Activated CD4-positive, alpha-beta T cell treated with anti-CD3 and anti-CD28 coated beads for 1 hour (primary cell): ENCODE results near the gene COG1.
A peak's percentile ranks its signal among the peaks of the same experiment; 100 is the strongest.

ENCODE experiments used
- DNase-seq: peaks from one replicate; pipeline ENCODE4 v3.0.0-alpha.2; 2020

Gene COG1

DNA sequence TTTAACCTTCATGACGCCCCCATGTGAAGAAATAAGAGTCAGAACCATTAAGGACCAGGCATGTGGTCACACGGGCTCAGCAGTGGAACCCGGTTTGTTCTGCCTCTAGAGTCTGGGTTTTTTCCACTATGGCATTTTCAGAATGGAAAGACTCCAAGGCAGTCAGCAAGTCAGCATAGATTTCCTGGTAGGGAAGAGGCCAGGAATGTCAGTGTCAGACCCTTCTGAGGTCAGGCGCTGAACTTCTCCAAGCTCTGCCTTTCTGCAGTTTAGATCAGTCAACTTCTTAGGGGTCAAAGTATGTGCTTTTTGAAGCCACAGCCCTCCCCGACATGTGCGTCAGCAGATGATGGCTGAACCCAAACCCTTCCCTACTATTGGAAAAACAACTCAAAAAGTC, 24.2 kb upstream of the COG1 start:
- no peak for DNase-seq

DNA sequence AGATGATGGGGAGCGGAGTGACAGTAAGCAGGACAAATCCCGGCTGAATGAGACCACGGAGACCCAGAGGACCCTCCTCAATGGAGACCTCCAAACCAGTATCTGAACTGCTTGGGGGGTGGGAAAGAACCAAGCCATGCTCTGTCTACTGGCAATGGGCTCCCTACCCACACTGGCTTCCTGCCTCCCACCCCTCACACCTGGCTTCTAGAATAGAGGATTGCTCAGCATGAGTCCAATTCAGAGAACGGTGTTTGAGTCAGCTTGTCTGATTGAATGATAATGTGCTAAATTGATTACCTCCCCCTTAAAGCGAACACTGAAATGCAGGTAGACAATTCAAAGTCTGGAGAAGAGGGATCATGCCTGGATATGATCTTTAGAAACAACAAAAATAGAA, 22.5 kb upstream of the COG1 start:
- DNase-seq, result no peak

DNA sequence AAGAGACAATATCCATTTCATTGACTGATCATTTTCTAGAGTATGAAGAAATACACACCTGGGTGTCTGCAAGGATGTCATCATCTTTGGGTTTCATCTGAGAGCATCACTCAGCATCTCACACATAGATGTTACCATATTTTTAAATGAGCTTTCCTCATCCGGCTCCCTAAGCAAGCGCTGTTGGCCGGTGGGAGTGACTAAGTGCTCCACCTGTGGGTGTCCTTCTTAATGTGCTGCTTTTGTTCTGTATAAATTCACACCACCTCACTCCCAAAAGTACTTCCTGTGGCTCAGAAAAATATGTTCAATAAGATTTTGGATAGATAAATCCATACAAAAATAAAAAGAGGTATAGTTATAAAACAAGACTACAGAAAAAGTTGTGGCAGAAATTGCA, 20.6 kb upstream of the COG1 start:
- DNase-seq, result no peak

DNA sequence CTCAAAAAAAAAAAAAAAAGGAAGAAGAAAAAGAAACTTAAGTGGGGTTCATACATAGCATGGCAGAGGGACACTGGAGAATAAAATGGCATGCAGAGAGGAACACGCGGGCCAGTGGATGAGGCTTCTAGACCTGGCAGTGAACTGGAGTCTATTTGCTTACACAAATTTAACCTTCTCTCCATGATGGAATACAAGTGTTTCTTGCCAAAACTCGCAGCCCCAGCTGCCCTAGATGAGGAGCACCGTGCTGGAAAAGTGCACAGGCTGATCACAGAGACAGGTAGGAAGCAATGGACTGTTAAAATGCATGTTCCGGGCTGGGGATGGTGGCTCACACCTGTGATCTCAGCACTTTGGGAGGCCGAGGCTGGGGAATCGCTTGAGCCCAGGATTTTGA, 18.7 kb upstream of the COG1 start:
- no peak for DNase-seq

DNA sequence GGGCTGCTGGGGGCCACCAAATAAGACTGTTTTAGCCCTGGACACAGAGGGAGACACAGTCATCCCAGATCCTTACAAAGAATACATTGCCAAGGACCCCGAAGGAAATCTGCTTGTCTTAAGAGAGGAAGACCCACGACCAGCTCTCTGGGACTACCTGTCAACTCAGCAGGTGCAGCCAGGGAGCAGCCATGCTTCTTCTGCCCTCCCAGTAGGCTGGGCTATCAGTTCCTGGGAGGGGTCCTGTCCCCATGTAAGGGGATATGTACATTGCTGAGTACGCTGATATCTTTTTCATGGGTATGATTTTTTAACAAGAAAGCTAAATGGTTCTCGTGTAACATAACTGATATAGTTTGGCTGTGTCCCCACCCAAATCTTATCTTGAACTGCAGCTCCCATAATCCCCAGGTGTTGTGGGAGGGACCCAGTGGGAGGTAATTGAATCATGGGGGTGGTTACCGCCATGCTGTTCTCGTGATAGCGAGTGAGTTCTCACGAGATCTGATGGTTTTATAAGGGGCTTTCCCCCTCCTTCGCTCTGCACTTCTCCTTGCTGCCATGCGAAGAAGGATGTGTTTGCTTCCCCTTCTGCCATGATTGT, 16.8 kb upstream of the COG1 start:
- no peak for DNase-seq

DNA sequence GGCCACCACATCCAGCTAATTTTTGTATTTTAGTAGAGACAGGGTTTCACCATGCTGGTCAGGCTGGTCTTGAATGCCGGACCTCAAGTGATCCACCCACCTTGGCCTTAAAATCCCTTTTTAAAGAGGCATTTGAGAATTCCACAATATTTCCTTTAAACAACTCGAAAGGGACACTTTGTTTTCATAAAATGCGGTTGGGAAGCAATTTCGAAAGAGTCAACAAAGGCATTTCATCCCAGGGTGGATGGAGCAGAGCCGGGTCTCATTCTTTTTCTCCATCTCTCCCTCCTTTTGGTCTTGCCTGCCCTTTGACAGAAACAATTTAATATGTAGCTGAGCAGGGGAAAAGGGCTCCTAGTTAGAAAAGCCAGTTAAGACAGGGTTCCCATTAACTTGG, 13.5 kb upstream of the COG1 start:
- DNase-seq, result no peak

DNA sequence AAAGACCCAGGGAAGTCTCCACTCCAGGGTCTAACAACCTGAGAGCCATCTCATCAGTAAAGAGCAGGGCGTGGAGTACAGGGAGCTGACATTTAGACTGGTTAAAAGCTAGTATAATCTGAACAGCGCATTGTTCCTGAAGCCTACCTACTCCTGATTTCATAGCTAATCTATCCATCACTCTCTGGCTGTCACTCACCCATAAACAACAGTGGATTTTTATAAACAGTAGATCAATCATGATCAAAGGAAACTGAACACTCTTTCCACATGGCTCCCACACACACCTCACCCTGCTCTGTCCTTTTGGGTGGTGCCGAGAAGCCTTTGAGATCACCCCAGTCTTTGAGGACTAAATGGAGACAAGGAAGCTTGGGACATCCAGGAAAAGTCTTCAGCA, 13.0 kb upstream of the COG1 start:
- no peak for DNase-seq

DNA sequence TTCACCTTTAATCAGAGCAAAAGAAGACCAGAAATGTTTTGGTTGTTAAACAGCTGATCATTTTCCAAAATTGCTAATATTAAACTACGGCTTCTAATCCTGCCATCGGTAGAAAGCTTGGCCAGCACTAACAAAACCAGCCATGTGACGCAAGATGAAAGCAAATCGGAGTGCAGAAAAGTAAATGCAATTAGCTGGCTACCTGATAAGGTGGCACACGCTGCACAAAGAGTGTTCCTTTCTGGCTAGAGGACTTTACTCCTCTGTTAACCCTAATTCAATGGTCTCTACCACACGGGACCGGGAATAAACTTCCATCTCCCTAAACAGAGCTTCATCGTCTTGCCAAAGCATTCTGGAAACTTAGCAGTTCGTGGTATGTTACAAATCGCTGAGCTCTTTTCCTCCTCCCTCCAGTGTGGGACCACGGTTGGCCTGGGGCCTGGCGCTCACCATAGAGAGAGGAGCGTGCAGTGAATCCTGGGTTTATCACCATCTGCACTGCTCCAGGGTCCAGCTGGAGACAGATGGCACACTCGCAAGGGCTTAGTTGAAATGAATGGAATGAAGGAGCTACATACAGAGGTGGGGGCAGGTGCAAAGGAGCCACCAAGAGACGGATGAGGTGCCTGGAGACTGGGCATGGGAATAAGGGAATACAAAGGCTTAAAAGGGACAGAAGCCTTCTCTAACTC, 10.1 kb upstream of the COG1 start:
- no peak for DNase-seq

DNA sequence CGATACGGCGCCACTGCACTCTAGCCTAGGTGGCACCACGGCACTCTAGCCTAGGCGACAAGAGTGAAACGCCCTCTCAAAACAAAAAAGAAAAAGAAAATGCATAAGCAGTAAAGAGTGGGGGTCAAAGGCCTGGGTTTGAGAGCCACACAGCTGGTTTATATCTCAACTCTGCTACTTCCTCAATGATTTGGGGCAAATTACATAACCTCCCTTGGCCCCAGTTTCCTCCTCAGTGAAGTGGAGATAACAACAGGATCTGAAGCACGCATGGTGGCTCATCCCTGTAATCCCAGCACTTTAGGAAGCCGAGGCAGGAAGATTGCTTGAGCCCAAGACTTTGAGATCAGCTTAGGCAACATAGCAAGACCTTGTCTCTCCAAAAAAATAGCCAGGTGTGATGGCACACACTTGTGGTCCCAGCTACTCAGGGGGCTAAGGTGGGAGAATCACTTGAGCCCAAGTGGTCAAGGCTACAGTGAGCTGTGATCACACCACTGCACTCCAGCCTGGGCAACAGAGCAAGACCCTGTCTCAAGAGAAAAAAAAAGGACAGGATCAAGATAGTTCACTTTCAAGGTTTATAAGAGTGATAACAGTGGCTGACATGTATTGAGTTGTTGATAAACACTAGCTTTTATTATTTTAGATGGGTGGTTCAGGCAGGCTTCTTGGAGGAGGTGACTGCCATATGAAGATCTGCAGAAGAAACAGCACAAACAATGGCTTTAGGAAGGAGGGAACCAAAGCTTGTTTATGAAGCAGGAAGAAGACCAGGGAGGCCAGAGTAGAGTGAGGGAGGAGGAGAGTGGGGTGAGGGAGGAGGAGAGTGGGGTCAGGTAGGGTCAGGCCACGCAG, 8.5 kb upstream of the COG1 start:
- no peak for DNase-seq

DNA sequence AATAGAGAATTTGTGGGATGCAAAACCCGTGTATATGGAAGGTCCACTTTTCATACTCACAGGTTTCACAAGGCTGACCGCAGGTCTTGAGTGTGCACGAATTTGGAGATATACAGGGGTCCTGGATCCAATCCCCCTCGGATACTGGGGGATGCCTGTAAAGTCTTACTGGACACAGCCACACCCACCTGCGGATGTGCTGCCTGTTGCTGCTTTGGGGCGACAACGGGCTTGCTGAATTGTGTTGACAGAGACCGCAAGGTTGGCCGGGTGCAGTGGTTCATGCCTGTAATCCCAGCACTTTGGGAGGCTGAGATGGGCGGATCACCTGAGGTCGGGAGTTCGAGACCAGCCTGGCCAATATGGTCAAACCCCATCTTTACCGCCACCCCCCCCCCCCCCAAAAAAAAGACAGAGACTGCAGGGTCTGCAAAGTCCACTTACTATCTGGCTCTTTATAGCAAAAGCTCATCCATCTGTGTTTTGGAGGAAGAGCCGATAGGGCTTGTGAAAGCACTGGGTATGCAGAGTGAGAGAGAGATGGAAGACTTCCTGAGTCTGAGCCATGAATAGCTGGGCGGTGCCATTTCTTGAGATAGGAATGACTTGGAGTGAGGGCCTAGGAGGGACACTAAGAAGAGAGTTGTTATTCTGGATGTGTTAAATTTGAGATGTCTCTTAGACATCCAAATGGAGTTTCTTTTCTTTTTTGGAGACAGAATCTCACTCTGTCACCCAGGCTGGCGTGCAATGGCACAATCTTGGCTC, 6.4 kb upstream of the COG1 start:
- DNase-seq, result no peak

DNA sequence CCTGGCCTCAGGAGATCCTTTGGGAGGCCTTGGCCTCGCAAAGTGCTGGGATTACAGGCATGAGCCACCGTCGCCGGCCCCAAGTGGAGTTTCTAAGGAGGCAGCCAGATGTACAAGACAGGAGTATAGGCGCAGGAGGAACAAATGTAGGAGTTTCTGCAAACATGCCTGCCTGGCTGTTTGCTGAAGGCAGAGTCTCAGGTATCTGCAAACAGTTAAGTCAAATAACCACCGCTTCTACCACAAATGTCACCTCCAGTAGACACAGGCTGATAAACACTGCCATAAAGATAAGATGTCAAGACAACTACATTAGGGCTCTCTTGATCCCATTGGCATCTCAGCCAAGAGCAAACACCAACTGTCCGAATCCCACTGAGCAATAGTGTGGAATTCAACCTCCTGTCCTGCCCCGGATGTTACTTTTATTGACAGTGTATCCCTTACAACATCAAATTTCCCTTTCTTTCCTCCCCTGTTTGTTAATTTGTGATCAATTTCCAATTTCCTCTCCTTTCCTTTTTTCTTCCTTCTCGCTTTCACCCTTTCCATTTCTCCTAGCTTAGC, 5.6 kb upstream of the COG1 start:
- no peak for DNase-seq

DNA sequence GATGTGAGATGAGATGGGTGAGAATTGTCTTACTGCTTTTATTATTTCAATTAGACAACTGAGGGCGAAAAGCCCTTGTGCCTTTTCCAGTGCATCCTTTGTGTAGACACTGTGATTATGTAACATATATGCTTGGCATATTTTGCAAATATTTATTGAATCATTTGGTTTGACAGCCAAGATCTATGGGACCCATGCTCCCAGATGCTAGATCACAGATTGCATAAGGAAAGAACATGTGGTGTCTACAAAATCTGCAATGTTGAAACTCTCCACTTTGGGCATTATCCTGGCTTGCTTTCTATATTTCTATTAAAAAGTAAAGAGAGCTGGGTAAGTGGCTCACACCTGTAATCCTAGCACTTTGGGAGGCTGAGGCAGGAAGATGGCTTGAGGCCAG, 4.8 kb upstream of the COG1 start:
- no peak for DNase-seq

DNA sequence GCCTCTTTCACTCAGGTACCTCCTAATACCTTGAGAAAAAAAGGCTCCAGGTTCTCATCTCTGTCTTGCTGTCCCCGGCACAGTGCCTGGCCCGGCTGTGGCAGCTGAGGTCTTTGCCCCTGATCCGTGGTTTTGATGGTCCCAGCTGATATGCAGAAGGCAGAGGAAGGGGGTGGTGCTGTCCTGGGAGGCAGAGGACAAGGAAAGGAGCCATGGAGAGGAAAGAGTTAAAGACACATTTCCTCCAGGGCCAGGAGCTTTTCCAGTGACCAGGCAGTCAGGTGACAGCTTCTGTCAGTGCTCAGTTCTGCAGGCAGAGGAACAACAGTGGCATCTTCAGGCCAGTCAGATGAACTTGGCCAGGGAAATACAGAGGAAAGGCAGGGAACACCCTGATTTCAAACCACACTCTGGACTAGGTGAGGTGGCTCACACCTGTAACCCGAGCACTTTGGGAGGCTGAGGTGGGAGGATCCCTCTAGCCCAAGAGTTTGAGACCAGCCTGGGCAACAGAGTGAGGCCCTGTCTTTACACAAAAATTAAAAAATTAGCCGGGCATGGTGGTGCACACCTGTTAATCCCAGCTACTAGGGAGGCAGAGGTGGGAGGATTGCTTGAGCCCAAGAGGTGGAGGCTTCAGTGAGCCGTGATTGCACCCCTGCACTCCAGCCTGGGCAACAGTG, 3.3 kb upstream of the COG1 start:
- DNase-seq, result no peak

DNA sequence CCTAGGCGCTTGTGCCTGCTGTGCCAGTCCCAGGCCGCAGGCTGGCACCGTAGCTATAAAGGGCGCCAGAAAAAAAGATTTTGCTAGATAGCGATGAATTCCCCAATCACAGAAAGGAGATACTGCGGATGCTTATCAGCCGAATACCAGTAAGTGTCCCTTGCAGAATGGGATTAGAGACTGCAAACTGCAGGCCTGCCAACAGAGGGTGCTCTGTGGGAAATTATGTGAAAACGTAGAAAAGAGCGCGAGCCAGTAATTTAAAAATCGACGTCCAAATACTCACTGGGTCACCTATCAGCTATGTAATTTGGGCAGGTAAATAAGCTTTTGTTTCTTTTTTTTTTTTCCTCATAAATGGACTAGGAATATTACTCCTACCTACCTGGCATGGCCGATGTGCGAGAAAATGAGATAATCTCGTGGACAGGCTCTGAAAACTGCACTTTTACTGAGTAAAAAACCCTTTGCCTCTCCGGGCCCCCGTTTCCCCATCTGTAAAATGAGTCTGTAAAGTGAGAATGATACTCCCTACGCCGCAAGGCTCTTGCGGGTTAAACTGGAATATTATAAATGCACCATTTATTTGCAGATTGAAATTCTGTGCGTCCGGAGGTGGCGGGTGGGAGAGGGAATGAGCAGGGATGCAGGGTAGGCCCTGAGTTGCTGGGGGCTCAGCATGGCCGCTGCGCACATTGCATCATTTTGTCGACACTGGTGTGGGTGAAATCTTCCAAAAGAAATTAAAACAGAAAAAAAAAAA, 1.2 kb upstream of the COG1 start:
- DNase-seq, result peak; percentile 42

DNA sequence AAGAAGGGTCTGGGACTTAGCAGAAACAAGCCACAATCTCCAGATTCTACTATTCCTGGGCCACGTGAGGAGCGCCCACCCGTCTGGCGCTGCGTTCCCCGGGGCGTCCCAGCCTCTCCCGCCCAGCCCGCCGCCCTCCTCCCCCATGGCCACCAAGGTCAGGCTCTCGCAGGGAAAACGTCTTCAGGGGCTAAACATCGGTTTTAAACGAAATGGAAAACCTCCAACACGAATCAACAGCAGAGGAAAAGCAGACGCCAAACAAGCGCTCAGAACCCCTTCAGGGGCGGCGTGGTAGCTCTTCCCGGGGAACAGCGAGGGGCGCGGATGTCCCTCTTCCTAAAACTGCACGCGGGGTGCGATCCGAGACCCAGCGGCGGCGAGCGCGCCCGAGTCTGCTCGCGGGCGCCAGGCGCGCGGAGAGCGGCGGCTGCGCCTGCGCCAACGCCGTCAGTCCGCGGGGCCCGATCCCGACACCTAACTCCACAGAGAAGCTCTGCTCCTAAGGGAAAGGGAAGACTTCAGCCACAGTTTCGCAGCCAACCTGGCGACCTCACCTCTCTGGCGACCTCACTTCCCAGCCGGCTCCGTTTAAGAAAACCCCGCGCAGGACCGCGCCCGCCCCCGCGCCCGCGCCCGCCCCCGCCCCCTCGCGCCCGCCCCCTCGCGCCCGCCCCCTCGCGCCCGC, 505 bp upstream of the COG1 start:
- DNase-seq, result no peak

DNA sequence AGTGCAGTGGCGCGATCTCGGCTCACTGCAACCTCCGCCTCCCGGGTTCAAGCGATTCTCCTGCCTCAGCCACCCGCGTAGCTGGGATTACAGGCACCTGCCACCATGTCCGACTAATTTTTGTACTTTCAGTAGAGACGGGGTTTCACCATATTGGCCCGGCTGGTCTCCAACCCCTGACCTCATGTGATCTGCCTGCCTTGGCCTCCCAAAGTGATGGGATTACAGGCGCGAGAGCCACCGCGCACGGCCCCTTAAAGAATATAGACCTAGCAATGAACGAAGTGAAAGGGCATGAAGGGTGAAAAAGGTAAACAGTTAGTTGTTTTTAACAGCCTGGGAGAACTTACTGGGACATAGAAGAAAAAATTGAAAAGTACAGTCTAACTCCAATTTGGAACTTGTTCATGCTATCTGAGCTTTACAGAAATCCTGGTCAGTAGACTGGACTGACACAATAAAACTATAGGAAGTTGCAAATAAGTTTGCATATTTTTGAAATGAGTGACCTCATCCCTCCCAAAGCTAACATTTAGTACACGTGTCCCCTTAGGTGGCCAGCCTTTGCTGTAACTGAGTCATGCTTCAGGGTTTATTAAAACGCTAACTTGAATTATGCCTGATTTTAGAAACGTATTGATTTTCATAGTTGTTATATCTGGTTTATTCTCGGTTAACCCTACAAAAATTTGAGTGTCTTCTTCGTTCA, 1.8 kb downstream of the COG1 start:
- no peak for DNase-seq

DNA sequence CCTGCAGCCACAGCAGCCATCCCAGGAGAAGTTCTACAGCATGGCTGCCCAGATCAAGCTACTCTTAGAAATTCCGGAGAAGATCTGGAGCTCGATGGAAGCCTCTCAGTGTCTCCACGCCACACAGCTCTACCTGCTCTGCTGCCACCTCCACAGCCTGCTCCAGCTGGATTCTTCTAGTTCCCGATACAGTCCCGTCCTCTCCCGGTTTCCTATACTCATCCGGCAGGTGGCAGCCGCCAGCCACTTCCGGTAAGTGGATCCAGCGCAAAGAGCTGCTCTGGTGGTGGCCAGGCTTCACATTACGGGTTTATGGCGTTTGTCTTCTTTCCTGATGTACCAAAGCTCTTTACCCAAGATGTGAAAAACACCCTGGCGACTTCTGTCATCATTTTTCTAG, 3.6 kb downstream of the COG1 start:
- DNase-seq, result no peak

DNA sequence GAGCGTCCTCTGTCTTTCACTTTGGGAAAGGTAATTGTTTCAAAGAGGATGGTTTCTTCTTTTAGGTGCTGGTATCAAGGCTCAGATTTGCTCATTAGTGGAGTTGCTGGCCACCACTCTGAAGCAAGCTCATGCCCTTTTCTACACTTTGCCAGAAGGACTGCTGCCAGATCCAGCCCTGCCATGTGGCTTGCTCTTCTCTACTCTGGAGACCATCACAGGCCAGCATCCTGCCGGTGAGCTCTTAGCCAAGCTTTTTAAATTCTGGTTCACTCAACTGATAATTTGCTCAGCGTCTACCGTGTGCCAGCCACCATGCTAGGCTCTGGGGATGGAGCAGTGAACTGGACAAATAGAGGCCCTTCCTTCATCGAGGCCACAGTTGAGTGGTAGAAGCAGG, 4.3 kb downstream of the COG1 start:
- no peak for DNase-seq

DNA sequence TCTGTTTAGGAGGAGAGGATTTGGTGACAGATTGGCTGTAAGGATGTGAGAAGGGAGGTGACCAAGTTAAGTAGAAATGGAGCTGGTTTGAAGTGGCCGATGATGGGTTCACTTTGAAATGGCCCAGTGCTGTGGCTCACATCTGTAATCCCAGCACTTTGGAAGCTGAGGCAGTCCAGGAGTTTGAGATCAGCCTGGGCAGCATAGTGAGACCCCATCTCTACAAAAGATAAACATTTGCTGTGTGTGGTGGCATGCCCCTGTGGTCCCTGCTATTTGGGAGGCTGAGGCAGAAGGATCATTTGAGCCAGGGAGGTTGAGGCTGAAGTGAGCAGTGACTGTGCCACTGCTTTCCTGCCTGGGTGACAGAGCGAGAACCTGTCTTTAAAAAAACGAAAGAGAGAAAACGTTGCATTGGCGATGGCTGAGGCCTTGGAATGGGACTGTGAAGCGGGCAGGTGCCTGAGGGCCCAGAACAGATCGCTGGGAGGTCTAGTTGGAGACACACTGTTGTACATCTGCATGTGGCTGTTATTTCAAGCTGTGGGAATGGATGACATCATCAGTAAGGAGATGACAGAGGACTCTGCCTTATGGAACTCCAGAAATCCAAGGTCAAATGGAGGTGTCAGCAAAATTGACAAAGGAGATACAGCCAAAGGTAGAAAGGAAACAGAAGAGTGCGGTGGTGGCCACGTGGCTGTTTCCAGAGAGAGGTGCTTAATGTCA, 5.5 kb downstream of the COG1 start:
- DNase-seq, result no peak

DNA sequence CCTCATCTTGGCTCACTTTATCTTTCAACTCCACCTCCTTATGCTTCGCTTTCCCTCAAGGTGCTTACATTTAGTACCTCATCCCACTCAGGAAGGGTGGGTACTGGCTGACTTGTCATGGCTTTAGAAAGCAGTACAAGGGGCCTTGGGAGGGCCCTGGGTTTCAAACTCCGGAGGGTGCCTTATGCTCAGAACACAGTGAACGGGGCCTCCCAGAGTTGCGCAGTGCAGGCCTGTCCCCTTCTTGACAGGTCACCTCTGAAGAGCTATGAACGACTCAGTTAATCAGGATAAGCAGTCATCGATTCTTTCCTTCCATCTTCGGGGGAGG, 6.0 kb downstream of the COG1 start:
- DNase-seq, result no peak
